AG10803 (cell line): ENCODE results near the gene ITGA3.

Source experiments
- DNase-seq: peaks from one replicate; pipeline ENCODE4 v3.0.0; 2010; ENCODE audit warnings: low read depth
- H3K4me3 ChIP-seq: 2 replicates; pipeline ENCODE4 v1.5.1; 2011; ENCODE audit warnings: mild to moderate bottlenecking, low read length, control low read depth
- TF ChIP-seq, protein P1 (sequence below): conservative IDR thresholded peaks from 2 replicates; pipeline ENCODE4 v1.5.1; 2011; ENCODE audit warnings: mild to moderate bottlenecking, low read length, control low read depth, inconsistent platforms

ITGA3 gene

DNA sequence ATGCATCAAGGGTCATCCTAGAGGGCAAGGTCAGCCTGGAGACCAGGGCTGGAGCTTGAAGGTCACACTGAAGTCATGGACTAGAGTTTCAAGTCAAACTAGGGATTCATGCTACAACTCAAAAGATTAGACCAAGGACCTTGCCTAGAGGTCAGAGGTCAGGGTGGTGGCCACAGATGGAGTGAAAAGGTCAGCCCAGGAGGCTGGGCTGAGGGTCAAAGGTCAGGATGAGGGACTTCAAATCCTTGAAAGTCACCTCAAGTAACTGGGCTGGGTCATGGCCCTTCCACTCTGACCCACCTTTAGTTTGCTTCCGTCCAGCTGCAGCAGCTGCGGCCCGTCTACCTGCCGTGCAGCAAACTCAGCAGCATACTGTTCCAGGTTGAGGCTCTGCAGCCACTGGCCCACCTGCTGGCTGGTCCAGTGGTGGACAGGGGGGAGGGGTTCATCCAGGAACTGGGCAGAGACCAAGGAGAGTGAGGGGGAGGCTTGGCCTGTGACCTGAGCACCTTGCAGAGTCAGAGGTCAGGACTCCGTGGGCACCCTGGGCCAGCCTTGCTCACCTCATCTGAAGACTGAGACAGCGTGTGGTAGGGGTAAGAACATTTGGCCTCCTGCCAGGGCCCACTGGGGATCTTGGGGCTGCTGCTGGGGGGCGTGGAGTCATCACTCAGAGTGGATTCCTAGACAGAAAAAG lies 57.9 kb downstream of the ITGA3 start:
- TF ChIP-seq, protein P1, sequence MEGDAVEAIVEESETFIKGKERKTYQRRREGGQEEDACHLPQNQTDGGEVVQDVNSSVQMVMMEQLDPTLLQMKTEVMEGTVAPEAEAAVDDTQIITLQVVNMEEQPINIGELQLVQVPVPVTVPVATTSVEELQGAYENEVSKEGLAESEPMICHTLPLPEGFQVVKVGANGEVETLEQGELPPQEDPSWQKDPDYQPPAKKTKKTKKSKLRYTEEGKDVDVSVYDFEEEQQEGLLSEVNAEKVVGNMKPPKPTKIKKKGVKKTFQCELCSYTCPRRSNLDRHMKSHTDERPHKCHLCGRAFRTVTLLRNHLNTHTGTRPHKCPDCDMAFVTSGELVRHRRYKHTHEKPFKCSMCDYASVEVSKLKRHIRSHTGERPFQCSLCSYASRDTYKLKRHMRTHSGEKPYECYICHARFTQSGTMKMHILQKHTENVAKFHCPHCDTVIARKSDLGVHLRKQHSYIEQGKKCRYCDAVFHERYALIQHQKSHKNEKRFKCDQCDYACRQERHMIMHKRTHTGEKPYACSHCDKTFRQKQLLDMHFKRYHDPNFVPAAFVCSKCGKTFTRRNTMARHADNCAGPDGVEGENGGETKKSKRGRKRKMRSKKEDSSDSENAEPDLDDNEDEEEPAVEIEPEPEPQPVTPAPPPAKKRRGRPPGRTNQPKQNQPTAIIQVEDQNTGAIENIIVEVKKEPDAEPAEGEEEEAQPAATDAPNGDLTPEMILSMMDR, result no peak
- no peak for DNase-seq
- no peak overlapping the region for H3K4me3 ChIP-seq

DNA sequence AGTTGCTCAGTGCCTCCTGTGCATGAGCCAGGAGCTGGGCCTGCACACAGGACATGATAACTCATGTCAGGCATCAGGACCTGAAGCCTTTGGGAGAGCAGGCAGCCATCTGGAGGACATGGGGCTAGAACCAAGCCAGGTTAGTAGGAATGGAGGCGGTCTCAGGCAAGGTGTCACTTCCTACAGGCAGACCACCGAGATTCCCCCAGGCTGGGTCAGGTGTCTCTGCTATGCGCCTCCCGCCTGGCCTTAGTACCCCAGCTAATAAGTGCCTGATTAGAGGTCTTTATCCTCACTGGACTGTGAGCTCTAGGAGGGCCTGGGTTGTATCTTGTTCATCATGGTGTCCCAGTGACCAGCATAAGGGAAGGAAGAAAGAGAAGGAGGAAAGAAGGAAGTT lies 58.5 kb downstream of the ITGA3 start:
- no peak overlapping the region for H3K4me3 ChIP-seq
- DNase-seq, result no peak
- TF ChIP-seq, protein P1, result no peak

DNA sequence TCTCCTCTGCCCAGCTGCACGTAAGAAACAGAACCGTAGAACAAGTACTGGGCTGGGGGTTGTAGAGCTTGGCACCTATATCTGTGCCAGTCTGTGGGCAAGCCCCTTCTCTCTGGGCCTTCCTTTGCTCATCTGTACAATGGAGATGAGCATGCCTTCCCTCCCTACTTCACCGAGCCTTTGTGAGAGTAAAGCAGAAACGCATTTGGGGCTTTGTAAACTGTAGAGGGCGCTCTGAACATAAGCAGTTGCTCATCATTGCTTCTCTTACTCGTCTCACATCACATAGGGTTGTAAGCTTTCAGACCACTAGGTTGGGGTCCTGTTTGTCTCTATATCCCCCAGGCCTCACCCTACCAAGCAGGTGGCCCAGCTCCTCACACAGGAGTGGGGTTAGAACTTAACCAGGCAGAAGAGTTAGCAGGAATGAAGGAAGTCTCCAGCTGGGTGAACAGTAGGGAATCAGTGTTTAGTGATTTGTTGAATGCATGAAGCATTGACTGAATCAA lies 59.0 kb downstream of the ITGA3 start:
- no peak overlapping the region for H3K4me3 ChIP-seq
- TF ChIP-seq, protein P1, result peak; percentile 79
- peak; percentile 64 for DNase-seq

DNA sequence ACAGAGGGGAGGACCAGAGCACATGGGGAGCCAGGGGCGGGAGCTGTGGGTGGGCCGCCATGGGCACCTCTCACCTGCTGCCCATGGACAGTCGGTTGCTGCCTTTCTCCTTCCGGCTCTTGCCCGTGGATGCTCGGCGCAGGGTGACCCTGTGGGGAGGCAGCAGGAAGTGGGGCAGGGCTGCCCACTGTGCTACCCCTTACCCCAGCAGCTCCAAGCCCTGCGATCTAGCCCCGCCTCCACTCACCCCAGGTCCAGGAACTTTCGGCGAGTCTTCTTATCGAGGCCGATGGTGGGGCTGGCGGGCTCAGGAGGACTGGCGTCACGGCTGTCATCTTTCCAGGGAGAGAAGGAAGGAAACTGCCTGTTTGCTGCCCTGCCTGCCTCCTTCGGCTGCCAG lies 59.8 kb downstream of the ITGA3 start:
- TF ChIP-seq, protein P1, result no peak
- H3K4me3 ChIP-seq, result no peak overlapping the region
- DNase-seq, result no peak

DNA sequence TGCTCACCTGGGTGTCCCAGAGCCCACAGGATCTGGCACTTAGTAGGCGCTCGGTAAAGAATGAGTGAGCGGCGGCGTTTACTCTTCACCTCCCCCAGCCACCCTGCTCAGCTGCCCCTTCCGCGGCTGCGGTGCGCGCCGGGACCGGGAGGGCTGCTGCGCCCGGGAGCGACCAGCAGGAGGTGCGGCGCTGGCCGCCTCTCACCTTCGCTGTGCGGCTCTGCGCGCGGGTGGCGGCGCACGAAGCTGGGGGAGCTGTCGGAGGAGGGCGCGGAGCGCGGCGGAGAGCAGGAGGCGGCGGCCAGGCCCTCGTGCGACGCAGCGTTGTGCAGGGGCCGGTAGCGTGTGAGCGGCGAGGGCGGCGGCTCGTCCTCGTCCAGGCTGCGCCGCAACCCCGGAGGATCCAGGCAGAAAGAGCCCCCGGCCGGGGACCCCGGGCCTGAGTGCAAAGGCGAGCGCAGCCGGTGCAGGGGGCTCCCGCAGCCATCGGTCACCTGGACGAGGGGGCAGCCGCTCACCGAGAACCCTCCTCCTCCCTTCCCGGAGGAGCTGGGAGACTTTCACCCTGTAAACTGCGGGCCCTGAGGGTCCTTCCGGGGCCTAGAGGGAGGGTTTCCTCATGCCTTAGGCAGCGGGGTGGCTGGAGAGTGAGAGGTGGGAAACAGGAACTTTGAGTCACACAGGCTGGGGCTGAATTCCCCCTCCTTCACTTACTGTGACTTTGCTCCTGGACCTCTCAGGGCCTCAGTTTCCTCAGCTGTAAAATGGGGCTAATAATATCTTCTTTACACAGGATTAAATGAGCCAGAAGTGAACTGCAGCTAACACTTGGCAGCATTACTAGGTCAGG lies 61.5 kb downstream of the ITGA3 start:
- TF ChIP-seq, protein P1, result peak; percentile 48
- no peak overlapping the region for H3K4me3 ChIP-seq
- peak; percentile 44 for DNase-seq

DNA sequence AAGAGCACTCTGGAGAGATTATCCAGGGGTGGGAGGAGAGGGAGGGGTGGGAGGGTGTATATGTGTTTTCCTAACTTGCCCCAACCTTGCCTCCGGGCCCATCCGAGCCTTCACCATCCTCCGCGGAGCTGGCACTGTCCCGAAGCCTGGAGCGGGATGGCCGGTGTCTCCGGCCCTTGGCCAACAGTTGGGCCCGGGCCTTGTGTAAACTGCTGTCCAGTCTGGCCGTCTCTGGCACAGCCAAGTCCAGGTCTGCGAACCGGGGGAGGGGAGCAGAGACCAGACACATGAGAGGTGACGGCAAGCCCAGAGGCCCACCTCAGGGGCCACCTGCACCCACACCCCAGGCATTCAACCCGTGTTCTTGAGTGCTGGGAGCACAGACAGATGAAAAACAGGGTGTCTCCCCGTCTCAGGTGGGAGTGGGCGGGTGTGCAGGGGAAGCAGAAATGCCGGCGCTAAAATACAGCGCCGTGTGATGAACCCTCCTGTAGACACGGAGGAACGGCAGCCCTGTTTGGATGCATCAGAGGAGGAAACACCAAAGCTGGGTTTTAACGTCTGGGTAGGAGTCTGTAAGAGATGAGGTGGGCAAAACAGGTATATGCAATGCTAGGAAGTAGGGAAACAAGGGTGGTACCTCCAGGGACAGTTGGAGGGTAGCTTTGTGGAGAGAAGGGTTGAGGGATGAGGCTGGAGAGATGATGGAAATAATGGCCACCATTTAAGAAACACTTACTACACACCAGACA lies 62.3 kb downstream of the ITGA3 start:
- no peak overlapping the region for H3K4me3 ChIP-seq
- TF ChIP-seq, protein P1, result no peak
- no peak for DNase-seq
